Stimulated activated CD4-positive, alpha-beta T cell treated with anti-CD3 and anti-CD28 coated beads, Interleukin-12 subunit alpha, Interleukin-12 subunit beta, amount 100 ng/mL, for 4 hours (primary cell): Measurements from ENCODE around the gene XYLB.

ENCODE experiments used
- DNase-seq: peaks from one replicate; pipeline ENCODE4 v3.0.0-alpha.2; 2020

Gene XYLB

DNA sequence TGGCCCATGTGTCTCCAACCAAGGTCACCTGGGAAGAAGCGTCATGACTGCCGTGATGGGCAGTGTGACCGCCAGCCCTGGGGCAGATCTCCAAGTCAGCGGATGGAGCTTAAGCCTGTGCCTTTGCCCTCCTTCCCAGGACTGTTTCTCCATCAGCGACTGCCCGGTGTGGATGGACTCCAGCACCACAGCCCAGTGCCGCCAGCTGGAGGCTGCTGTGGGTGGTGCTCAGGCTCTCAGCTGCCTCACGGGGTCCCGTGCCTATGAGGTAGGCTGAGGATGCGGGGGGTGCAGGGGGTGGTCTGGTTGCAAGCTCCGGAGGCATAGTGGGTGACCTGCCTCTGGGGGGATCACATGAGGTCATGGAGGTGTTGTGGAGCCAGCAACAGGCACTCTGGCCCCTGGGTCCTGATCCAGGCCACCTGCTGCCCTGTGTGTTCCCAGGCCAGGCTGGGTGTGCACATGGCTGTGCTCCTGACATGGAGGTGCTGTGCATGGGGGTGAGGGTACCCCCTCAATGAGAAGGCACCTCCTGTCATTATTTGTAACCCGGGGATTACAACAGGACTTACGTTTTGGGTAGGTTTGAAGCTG lies 19.0 kb downstream of the XYLB start:
- no peak for DNase-seq

DNA sequence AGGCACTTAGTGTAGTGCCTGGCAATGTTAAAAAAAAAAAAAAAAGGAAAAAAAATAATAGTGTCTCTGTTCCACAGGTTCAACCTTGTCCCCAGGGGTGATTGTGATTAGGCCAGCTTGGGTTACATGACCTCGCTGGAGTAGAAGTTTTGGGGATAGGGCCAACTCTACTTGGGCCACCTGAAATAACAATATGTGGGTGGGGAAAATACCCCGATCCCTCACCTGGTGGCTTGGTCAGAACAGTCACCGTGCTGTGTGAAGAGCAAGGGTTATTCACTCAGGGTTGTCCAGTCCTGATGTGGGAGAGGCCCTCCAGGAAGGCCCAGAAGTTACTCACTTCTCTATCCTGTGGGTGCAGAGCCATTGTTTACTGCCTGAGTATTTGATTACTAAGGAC lies 19.5 kb downstream of the XYLB start:
- no peak for DNase-seq

DNA sequence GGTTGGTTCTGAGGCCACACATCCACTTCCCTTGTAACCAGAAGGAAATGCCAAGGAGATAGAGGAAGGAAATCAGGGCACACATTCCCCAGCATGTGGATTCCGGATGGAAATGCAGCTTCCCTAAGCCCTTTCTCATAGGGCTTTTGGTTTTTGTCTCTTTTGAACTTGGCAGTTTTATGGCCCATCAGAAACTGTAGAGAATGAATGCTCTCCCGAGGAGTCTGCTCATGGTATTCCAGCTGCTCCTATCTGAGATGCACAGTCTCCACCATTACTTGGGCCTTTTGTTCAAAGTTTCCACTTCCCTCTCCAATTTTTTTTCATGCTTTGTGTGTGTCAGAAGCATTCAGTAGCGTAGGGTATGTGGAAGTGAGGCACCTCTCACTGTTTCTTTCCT lies 21.2 kb downstream of the XYLB start:
- DNase-seq: no peak

DNA sequence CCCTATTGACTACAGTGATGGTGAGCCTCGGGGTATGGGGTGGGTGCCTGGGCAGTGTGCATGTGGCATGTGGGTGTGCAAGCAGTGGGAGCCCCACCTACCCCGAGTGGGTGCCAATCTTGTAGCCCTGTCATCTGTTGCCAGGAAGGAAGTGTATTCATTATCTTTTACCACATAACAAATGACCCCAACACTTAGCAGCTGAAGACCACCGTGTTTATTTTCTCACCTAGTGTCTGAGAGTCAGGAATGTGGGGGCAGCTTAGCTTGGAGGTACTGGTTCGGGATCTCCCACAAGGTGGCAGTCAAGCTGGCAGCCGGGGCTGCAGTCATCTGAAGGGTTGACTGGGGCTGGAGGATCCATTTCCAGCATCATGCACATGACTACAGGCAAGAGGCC lies 21.7 kb downstream of the XYLB start:
- no peak for DNase-seq

DNA sequence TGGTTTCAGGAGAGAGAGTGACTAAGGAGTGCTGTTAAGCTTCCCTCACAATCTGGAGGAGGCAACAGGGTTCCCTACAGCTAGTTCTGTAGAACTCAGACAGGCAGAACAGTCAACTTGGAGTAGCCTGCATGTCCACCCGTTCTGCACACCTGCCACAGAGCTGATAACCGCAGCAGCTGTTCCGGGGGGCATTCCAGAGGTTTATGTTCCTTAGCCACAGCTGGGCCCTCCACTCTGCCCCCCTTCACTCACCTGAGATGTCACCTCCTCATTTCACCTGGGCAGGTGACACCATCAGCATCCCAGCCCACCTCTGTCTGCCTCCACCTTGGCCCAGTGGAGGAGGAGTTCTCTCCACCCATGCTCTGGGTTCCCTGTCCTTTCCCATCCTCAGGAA lies 22.6 kb downstream of the XYLB start:
- DNase-seq: no peak

DNA sequence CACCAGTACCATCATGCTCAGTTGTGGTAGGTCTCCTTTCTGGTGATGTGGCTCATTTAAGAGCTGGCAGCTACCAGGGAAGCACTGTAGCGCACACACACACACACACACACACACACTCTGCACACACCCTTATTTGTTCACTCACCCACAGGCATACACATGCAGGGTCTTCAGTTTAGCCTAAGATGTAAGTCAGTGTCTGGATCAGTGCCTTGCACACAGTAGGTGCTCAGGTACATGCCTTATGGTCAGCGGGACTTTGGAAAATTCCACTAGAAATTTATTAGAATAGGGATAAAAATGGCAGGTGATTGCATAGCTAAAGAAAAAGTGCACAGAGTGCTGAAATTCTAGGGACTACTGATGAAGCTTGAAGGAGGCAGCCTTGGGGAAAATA lies 23.6 kb downstream of the XYLB start:
- no peak for DNase-seq

DNA sequence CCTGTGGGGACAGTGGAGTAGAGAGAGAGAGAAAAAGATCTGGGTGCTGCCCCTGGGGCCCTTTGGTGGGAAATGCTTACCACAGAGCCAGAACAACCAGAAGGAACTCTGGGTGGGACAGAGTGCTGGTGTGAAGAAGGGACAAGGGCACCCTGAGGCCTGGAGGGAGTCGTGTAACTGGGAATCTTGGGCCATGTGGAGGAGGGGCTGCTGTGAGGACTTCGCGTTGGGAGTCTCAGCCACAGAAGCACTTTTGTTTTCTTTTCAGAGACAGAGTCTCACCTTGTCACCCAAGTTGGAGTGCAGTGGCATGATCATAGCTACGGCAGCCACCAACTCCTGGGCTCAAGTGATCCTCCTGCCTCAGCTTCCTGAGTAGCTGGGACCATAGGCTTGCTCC lies 24.3 kb downstream of the XYLB start:
- DNase-seq: no peak

DNA sequence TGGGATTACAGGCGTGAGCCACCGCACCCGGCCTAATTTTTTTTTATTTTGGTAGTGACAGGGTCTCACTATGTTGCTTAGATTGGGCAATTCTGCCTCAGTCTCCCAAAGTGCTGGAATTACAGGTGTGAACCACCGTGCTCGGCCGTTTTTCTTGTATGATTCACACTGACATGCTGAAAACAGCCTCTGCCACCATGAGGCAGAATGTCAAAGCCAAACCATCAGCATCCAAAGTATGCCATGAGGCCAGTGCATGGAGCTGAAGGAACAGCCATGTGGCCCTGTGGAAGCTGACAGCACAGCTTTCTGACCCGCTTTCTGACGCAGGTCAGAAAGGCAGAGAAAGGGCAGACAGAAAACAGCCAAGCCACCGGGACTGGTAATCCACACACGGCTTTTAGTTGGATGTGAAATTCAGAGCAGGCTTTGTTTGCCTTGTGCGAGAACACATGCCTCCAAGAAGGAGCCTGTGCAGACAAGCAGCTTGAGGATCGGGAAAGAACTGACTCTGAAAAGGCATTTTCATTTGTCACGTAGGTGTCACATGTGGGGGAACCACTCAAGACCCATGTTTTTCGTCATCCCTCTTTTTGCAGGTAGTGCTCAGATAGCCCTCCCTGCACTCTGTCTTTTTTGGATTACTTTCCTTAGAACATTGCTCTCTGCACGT lies 25.1 kb downstream of the XYLB start:
- no peak for DNase-seq

DNA sequence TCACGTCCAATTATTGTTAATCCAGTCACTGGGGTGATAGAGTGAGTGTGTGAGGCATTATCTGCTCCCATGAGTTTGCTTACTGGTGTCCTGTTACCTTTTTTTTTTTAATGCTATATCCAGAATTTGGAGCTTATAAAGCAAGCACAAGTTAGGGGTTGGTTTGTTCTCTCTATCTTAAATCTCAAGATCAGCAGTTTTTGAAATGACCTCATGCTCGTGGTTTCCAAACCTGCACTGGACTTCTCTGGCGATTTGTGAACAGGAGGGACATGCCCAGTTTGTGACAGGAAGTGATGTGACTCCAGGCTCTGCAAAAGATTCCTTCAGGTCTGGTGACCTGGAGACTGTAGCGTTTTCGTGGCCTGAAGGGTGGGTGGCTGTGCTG lies 25.6 kb downstream of the XYLB start:
- no peak for DNase-seq

DNA sequence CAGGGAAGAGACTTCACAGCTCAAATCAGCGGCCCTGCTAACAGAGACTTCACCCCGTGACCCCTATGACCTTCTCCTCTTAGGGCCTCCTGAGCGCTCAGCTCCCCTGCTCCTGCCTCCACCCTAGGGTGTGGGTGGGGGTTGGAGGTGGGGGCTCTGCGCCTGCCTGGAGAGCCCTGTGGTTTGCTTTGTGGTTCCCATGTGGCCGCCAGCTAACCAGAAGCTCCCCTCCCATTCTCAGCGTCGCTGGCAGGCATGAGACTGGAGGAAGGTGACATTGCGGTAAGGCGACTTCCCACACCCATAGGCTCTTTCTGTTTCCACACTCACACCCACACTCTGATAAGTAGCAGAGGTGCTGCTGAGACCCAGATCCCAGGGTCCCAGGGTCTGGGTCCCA lies 27.6 kb downstream of the XYLB start:
- peak; percentile 16 for DNase-seq

DNA sequence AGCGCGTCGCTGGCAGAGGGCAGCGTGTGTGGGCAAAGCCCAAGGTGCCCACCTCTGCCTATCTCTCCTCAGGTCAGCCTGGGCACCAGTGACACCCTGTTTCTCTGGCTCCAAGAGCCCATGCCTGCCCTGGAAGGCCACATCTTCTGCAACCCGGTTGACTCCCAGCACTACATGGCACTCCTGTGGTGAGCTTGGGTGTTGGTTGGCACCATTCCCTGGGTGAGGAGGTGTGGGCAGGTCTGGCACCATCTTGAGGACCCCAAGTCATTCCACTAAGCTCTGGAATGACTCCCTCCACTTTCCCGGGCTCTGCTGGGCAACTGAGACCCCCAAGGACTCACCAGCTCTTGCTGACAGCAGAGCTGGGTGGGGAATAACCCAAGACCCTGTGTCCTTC lies 28.5 kb downstream of the XYLB start:
- no peak for DNase-seq

DNA sequence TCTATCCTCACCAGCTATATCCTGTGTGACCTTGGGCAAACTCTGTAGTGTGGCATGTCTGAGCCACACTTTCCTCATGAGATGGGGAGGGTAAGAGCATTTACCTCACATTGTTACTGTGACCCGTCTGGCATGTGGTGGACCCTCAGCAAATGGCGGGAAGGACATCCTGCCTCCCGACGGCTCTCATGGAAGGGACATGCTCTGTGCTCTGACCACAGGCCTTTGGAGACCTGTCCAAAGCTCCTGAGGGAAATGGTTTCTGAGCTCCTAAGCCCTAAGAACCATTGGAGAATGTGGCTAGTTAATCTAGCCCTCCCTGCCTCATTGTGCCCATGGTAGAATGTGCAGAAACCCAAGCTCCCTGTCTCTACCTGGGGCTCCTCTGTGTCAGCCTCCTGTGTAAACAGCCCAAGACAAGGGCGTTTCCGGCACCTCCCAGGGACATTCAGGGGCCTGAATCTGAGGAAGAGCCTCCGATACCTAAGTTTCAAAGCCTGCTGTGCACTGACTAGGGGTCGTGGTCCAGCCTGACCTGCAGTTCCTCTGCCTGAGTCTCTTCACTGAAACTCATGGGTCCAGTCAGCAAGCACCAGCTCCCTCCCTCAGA lies 29.0 kb downstream of the XYLB start:
- DNase-seq: no peak

DNA sequence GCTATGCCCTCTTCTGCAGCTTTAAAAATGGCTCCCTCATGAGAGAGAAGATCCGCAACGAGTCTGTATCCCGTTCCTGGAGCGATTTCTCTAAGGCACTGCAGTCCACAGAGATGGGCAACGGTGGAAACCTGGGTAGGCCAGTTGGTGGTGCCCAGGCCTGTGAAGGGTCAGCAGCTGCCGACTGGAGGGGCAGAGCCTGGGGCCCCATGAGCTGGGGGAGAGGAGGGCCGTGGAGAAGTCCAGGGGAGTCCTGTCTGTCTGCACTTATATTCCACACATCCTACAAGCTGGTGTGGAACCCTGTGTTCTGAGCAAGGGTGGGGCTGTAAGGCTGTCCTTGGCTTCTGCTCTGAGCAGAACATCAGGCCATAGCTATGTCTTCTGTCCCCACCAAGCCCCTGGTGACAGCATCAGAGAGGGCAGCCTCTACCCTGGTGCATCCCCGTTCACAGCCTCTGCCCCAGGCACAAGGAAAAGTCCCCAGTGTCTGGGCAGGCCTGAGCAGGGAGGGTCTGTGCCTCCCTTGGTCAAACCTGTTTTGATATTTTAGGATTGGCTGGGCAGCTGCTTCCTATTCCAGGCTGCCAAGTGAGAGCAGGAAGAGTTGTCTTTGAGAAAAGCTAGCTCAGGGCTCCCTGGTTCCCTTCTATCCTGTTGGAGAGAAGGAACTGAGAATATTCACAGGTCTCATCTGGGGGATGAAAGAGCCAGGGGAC lies 29.7 kb downstream of the XYLB start:
- DNase-seq: no peak

DNA sequence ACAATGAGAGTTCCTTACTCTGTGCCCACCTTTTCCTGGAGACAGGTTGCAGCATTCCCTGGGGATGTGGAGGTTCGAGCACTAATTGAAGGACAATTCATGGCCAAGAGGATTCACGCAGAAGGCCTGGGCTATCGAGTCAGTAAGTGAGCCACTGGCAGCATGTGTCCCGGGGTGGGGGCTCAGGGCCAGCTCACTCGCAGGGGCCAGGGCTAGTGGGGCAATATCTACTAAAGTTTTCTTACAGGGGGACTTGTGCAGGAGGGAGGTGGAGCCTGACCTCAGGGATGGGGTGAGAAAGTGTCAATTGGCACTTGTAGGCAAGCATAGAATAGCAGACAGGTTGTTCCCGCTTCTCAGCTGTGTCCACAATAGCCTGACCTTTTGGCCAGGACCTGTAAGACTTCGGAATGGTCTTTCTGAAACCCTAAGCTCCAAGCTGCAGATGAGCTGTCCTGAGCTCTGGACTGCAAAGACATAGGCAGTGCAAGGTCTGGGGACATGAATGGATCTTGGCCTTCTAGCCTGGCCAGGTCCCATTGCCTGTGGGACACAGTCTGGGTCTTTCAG lies 32.7 kb downstream of the XYLB start:
- DNase-seq: no peak

DNA sequence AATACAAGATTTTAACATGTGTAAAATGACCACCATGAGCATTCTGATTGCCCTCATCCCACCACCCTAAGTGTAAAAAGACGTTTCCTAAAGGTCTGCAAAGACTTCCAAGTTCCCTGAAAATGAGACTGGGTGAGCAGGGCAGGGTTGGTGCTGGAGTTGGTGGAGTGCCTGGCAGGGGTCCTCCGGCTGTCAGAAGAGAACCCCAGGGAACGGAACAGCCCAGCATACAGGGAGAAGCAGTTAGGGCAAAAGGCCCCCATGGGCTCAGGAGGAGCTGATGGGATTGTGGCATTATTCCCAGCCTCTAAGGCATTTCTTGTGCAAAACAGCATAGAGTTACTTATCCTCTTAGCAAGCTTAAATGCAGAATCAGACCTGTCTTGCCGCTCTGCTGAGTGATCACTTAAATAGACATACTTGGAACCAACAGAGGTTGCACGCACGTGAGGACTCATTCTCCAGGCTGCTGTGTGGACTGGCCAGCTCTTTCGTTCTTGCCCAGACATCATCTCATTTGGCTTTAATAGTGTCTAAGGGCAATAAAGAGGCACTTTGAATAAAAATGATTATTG lies 36.0 kb downstream of the XYLB start:
- no peak for DNase-seq

DNA sequence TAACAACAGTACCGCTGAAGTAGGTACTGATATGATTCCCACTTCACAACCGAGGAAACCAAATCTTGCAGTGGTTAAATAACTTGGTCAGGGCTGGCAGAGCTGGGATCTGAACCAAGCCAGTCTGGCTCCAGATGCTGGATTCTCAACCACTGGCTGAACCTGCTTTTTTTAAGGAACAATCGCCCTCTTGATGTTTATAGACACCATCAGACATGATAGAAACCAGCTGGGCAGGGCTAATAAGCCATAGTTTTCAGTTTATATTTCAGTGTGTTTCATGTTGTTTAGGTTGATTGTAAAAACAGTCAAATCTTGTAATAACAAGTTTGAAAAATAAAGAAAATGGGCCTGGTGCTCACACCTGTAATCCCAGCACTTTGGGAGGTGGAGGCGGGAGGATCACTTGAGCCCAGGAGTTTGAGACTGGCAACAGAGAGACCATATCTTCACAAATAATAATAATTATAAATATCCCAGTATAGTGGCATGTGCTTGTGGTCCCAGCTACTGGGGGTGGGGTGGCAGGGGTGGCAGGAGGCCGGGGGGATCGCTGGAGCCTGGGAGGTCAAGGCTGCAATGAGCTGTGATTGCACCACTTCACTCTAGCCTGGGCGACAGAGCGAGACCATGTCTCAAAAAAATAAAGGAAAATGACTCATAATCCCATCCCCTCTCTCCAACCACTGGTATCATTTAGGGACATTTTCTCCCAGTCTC lies 36.7 kb downstream of the XYLB start:
- no peak for DNase-seq

DNA sequence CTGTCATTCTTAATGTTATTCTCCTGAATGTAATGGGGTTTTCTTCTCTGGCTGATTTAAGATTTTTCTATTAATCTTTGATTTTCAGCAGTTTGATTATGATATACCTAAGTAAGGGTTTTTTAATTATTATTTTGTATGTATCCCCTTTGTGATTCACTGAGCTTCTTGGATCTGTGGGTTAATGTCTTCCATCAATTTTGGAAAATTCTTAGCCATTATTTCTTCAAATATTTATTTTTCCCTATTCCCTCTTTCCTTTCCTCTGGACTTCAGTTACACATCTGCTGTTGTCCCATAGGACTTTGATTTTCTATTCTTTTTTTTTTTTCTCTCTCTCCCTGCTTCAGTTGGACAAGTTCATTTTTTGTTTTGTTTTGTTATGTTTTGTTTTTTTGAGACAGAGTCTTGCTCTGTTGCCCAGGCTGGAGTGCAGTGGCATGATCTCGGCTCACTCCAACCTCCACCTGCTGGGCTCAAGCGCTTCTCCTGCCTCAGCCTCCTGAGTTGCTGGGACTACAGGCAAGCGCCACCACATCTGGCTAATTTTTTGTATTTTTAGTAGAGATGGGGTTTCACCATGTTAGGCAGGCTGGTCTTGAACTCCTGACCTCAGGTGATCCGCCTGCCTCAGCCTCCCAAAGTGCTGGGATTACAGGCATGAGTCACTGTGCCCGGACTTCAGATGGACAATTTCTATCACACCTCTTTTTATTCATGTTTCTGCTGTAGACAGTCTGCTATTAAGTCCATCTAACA lies 40.6 kb downstream of the XYLB start:
- DNase-seq: no peak

DNA sequence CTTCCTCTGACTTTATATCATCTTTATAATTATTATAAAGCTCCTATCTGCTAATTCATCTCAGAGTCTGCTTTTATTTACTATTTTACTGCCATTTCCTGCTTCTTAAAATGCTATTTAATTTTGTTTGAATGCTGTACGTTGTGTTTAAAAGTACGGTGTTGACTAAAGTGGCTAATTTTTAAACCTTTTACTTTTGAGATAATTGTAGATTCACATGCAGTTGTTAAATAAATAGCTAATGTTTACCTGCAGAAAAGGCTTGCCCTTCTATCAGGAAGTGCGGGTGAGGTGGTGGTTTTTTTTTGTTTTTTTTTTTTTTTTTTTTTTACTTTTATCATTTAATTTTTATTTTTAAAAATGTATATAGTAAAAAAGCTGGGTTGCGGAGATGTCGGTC lies 41.3 kb downstream of the XYLB start:
- DNase-seq: no peak

DNA sequence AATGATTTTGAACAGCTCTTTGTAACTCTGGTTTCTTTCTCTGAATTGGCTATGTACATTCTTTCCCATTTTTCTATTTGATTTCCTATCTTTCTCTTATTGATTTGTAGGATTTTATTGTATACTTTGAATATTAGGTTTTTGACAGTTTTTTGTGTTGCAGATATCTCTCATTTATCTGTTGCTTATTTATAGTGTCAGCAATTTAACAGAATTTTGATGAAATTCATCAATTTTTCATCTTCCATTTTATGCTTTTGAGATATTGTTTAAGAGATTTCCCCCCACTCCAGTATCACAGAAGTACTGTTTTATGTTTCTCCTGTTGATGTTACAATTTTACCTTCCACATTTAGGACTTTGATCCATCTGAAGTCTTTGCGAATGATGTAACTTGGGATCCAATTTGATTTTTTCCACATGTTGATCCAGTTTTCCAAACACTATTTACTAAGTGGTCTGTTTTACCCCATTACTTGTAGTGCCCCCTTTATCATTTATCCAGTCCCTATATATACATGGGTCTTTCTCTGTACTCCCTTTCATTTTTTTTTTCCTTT lies 46.1 kb downstream of the XYLB start:
- no peak for DNase-seq

DNA sequence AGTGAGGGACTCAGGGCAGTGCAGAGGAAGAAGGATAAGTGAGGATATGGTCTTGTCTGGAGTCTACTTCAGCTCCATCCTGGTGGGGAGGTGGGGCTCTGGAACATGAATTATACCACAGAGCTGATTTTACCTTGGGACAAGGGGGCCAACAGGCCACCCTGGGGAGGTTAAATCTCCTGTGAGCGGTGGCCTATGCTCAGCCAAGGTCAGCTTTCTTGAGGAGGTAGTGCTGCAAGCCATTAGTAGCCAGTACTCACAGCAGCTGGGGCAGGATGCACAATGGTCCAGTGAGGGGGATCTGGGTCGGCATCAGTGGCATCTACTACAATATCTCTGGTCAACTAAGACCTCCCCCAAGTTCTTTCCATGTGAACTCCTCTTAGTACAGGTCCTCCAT lies 49.7 kb downstream of the XYLB start:
- DNase-seq: no peak

DNA sequence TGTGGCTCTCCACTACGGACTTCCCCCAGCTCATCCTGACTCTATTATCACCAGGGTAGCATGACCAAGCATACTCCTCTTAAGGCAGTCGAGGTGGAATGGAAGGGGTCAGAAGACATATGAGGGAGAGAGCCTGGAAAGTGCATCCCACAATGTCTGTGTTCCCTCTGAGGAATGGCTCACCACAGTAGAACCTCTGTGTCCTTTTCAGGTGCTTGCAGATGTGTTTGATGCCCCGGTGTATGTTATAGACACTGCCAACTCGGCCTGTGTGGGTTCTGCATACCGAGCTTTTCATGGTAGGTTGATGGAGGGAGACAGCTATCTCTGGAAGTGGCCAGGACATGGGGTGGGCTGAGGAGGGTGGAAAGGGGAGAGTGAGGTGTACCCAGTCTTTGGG lies 50.3 kb downstream of the XYLB start:
- DNase-seq: no peak

DNA sequence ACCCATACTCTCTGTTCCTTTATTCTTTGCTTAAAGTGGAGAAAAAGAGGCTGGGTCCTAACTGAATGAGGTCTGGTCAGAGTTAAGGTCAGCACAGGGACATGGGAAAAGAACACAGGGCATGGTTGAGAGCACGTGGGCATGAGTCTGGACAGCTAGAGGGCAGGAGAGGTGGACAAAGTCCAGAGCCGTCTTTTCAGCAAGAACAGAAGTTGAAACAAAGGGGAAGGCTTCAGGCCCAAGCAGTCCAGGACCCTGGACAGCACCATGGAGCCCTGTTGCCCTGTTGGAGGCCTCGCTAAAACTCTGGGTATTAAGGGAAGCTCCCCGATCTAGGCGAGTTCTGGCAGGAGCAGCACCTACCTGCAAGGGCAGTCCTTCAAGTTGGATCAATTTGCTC lies 50.7 kb downstream of the XYLB start:
- no peak for DNase-seq
